ENCODE measurements around the gene ITGAE.

ITGAE gene

GRCh38 chr17:3666516-3666915 is 134.5 kb downstream of the ITGAE start:
- DNase-seq, result no peak

GRCh38 chr17:3665834-3666233 is 135.2 kb downstream of the ITGAE start:
- DNase-seq, result no peak
